Measurements from ENCODE around the gene PRKACB.
"Not testable (repeated sequence)": the region's sequence is repeated elsewhere in the genome, so short reads cannot be mapped to it uniquely, and the experiment has no call there.

The PRKACB gene

GRCh38 chr1:84283381-84283780 lies 139.3 kb downstream of the PRKACB start:
- TF ChIP-seq, protein P1, sequence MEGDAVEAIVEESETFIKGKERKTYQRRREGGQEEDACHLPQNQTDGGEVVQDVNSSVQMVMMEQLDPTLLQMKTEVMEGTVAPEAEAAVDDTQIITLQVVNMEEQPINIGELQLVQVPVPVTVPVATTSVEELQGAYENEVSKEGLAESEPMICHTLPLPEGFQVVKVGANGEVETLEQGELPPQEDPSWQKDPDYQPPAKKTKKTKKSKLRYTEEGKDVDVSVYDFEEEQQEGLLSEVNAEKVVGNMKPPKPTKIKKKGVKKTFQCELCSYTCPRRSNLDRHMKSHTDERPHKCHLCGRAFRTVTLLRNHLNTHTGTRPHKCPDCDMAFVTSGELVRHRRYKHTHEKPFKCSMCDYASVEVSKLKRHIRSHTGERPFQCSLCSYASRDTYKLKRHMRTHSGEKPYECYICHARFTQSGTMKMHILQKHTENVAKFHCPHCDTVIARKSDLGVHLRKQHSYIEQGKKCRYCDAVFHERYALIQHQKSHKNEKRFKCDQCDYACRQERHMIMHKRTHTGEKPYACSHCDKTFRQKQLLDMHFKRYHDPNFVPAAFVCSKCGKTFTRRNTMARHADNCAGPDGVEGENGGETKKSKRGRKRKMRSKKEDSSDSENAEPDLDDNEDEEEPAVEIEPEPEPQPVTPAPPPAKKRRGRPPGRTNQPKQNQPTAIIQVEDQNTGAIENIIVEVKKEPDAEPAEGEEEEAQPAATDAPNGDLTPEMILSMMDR (IDR thresholded peaks at IDR 0.05; ENCODE audit: control extremely low read depth, extremely low read depth, low read depth, missing control alignments): no peak
- no peak for DNase-seq (ENCODE audit: extremely low spot score)
- ChIA-PET CTCF (no interaction called here), POLR2A (no interaction called here)

- no peak for DNase-seq (ENCODE audit: extremely low spot score)
- POLR2A ChIA-PET: no interaction called here
- TF ChIP-seq, protein P1 (IDR thresholded peaks at IDR 0.05; ENCODE audit: control extremely low read depth, extremely low read depth, low read depth, missing control alignments): no peak
- CTCF ChIA-PET: no interaction called here
Observed at GRCh38 chr1:84286071-84286470, 142.0 kb downstream of the PRKACB start.

- POLR2A ChIA-PET; CTCF ChIA-PET; DNase-seq (ENCODE audit: extremely low spot score): not testable (repeated sequence)
Observed at GRCh38 chr1:84287389-84287788, 143.3 kb downstream of the PRKACB start.

All from GM10248 (cell line).